IMR-90 (cell line): ENCODE measurements around the gene JMJD6. TPM values are rescaled to one million over a fixed set of nuclear protein-coding genes. Genes with fewer than 3 reads are reported as not detected.

Experiments
- ATAC-seq: fragments of 200-7000 bp; cut with Tn5 transposase; 2 replicates; pipeline ENCODE4 v1.9.1; 2020; ENCODE audit warnings: low read depth, mild to moderate bottlenecking, moderate library complexity
- BruUV-seq: library from RNA; stranded (reverse); fragments of 400-500 nt; replicated peaks from 2 replicates; lab custom pipeline; 2021; lab: Mats Ljungman, UMichigan
- CTCF ChIA-PET: fragments of 300-600 bp; formaldehyde crosslinking; extraction: SDS; loops from one replicate; lab custom pipeline; 2021; ENCODE audit warnings: antibody characterized with exemption; lab: Yijun Ruan, JAX
- POLR2A ChIA-PET: fragments of 300-600 bp; sonication (Branson Sonifier 250); formaldehyde crosslinking; loops from one replicate; lab custom pipeline; 2022; ENCODE audit warnings: antibody characterized with exemption; ENCODE audit not compliant: unreplicated experiment; lab: Charles Lee
- DNase-seq: peaks from one replicate; pipeline ENCODE4 v3.0.0; 2013
- H2AFZ ChIP-seq: replicated peaks from 2 replicates; pipeline ENCODE3; 2013; ENCODE audit warnings: low read length, mild to moderate bottlenecking; ENCODE audit not compliant: poor library complexity
- H2AK5ac ChIP-seq: 2 replicates; pipeline ENCODE4 v1.6.1; 2013; ENCODE audit warnings: low read depth, low read length, inconsistent platforms
- H2AK9ac ChIP-seq: replicated peaks from 2 replicates; pipeline ENCODE3; 2013; ENCODE audit warnings: mild to moderate bottlenecking, low read depth, low read length, moderate library complexity; ENCODE audit not compliant: poor library complexity
- H2BK120ac ChIP-seq: 2 replicates; pipeline ENCODE4 v1.6.1; 2013; ENCODE audit warnings: low read depth, low read length, inconsistent platforms
- H2BK15ac ChIP-seq: 3 replicates; pipeline ENCODE4 v1.6.1; 2013; ENCODE audit warnings: low read depth, low read length, inconsistent platforms
- H2BK20ac ChIP-seq: 2 replicates; pipeline ENCODE4 v1.6.1; 2013; ENCODE audit warnings: low read depth, mild to moderate bottlenecking, inconsistent platforms, low read length, moderate library complexity
- H2BK5ac ChIP-seq: 2 replicates; pipeline ENCODE4 v1.6.1; 2013; ENCODE audit warnings: mild to moderate bottlenecking, low read depth, low read length, inconsistent platforms; ENCODE audit not compliant: poor library complexity, severe bottlenecking
- H3K14ac ChIP-seq: replicated peaks from 2 replicates; pipeline ENCODE4 v1.6.1; 2013; ENCODE audit warnings: low read depth, low read length, inconsistent platforms
- H3K18ac ChIP-seq: 2 replicates; pipeline ENCODE4 v1.6.1; 2013; ENCODE audit warnings: low read depth, low read length, control low read depth
- H3K23ac ChIP-seq: 2 replicates; pipeline ENCODE4 v1.6.1; 2013; ENCODE audit warnings: low read depth, low read length, inconsistent platforms
- H3K27ac ChIP-seq: 2 replicates; pipeline ENCODE4 v1.5.1; 2013; ENCODE audit warnings: mild to moderate bottlenecking, control low read depth, low read length; ENCODE audit not compliant: insufficient read depth
- H3K27me3 ChIP-seq: 2 replicates; pipeline ENCODE4 v1.6.1; 2013; ENCODE audit warnings: low read length; ENCODE audit not compliant: control insufficient read depth, insufficient read depth
- H3K36me3 ChIP-seq: 2 replicates; pipeline ENCODE4 v1.6.1; 2013; ENCODE audit warnings: low read length, mixed read lengths; ENCODE audit not compliant: control insufficient read depth, insufficient read depth
- H3K4ac ChIP-seq: 2 replicates; pipeline ENCODE4 v1.6.1; 2013; ENCODE audit warnings: low read depth, low read length, inconsistent platforms
- H3K4me1 ChIP-seq: 2 replicates; pipeline ENCODE4 v1.6.1; 2013; ENCODE audit warnings: low read length, mixed read lengths; ENCODE audit not compliant: control insufficient read depth, insufficient read depth
- H3K4me2 ChIP-seq: 2 replicates; pipeline ENCODE4 v1.6.1; 2013; ENCODE audit warnings: low read depth, mild to moderate bottlenecking, control low read depth, low read length, moderate library complexity
- H3K4me3 ChIP-seq: 2 replicates; pipeline ENCODE4 v1.5.1; 2013; ENCODE audit warnings: low read depth, mild to moderate bottlenecking, control low read depth, low read length, moderate library complexity; ENCODE audit not compliant: insufficient read depth
- H3K56ac ChIP-seq: 2 replicates; pipeline ENCODE4 v1.6.1; 2013; ENCODE audit warnings: low read length, inconsistent platforms; ENCODE audit not compliant: insufficient read depth; ENCODE audit errors: extremely low read depth
- H3K79me1 ChIP-seq, 2 experiments: 2 replicates each; pipeline ENCODE4 v1.6.1; 2013; ENCODE audit warnings: low read length in 2 of 2, inconsistent platforms in 1 of 2, low read depth in 1 of 2
- H3K9ac ChIP-seq: 2 replicates; pipeline ENCODE4 v1.6.1; 2013; ENCODE audit warnings: low read depth, low read length, control low read depth
- H3K9me1 ChIP-seq: 2 replicates; pipeline ENCODE4 v1.6.1; 2013; ENCODE audit warnings: low read length, inconsistent platforms; ENCODE audit not compliant: insufficient read depth
- H3K9me3 ChIP-seq: 2 replicates; pipeline ENCODE4 v1.6.1; 2013; ENCODE audit warnings: low read length; ENCODE audit not compliant: control insufficient read depth, insufficient read depth
- H4K20me1 ChIP-seq: 2 replicates; pipeline ENCODE4 v1.6.1; 2013; ENCODE audit warnings: low read length, inconsistent platforms; ENCODE audit not compliant: insufficient read depth
- H4K5ac ChIP-seq: 2 replicates; pipeline ENCODE4 v1.6.1; 2013; ENCODE audit warnings: mild to moderate bottlenecking, low read depth, low read length, control low read depth
- H4K8ac ChIP-seq, 2 experiments: 2 replicates each; pipeline ENCODE4 v1.6.1; 2013; ENCODE audit warnings: low read depth in 2 of 2, low read length in 2 of 2, control low read depth in 1 of 2, inconsistent platforms in 1 of 2
- H4K91ac ChIP-seq: 2 replicates; pipeline ENCODE4 v1.6.1; 2013; ENCODE audit warnings: low read depth, low read length, inconsistent platforms; ENCODE audit not compliant: insufficient read depth
- MXI1 ChIP-seq: IDR thresholded peaks from 2 replicates; pipeline ENCODE4 v1.6.1; 2012; ENCODE audit warnings: low read depth, mild to moderate bottlenecking, low read length, moderate library complexity, borderline replicate concordance
- NFE2L2 ChIP-seq: fragments of 150-350 bp; IDR thresholded peaks from 2 replicates; pipeline ENCODE4 v1.6.1; 2016; ENCODE audit warnings: low read depth, mild to moderate bottlenecking, low read length
- RCOR1 ChIP-seq: IDR thresholded peaks from 2 replicates; pipeline ENCODE4 v1.6.1; 2012; ENCODE audit warnings: mild to moderate bottlenecking, low read length, improper control_type of control experiment; ENCODE audit not compliant: insufficient replicate concordance
- WGBS, 2 experiments: methylation state at CpG; one replicate each; pipeline versions ENCODE4 v1.1.5 to v1.1.7; 2013; ENCODE audit warnings: missing lambda C conversion rate in 2 of 2; ENCODE audit not compliant: insufficient read length in 1 of 2; ENCODE audit errors: extremely low coverage in 2 of 2; 5-methylcytosine and 5-hydroxymethylcytosine counted together
- dilution Hi-C: fragments of 300-500 bp; cut with HindIII; formaldehyde crosslinking; loops from one replicate; pipeline ENCODE4 v1.14.3; 2018; ENCODE audit warnings: low sequenced_read_pairs; ENCODE audit not compliant: unreplicated experiment
- in situ Hi-C: fragments of 300-500 bp; cut with MboI; formaldehyde crosslinking; loops from 3 replicates; pipeline ENCODE4 v1.14.3; 2019; ENCODE audit warnings: low sequenced_read_pairs, inconsistent platforms, mixed read lengths
- intact Hi-C: fragments of 100-400 bp; cut with micrococcal nuclease; formaldehyde crosslinking; loops from 2 replicates; pipeline ENCODE4 v1.10.0; 2022
- polyA plus RNA-seq, 3 experiments: library from polyadenylated mRNA; depleted of rRNA; stranded (reverse); fragments of >200 nt; gene quantifications; 2 replicates each; pipeline ENCODE4 v1.2.3, GENCODE V29; 2012; ENCODE audit warnings: low replicate concordance in 1 of 3
- total RNA-seq: library from RNA; depleted of rRNA; stranded (reverse); fragments of >200 nt; gene quantifications from 2 replicates; pipeline ENCODE4 v1.2.3, GENCODE V29; 2012
- TF ChIP-seq, protein P1 (sequence below): fragments of 150-350 bp; IDR thresholded peaks from 2 replicates; pipeline ENCODE4 v1.6.1; 2017; ENCODE audit warnings: mild to moderate bottlenecking, antibody characterized with exemption, low read length, low read depth

Gene JMJD6
- total and polyA plus RNA-seq, 2 of the 4 experiments (the other 2 are of a cell fraction), result 24.4 to 33.7 TPM

DNA sequence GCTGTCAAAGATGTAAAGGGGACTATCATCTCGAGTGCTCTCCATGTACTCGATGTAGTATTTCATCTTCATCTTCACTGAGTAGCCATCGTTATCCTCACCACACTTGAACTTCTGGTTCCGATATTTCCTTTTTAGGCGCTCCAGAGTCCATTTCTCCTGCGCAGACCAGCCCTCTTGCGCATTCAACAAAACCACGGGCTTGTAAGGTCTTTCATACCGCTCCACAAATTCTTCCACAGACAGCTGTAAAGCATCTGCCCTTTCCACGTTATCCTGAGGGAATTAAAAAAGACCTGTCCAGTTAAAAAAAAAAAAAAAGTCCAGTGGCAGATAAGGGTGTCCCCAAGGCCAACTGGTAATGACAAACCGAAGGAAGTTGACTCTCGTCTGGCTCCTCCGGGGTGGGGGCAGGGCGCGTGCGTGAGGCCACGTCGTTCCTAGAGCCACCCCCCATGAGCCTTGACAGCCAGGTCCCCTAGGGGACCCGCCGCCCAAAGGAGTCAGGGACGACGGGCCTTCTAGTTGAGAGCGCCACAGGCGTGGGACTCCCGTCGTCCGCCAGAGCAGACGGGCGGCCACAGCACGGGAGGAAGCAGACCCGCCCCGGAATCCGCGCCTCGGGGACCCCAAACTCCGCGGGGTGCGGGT lies 701 bp downstream of the JMJD6 start:
- peak overlapping the region; percentile 93 for H2AK5ac ChIP-seq
- peak overlapping the region; percentile 88 for H3K23ac ChIP-seq
- H3K79me1 ChIP-seq, result peaks cover 27 to 68% of the 10 kb centered on the region in 2 experiments
- H2BK5ac ChIP-seq, result peak overlapping the region; percentile 94
- CTCF ChIA-PET, result no interaction called here
- ATAC-seq (peak; percentile 15), DNase-seq (peak; percentile 40)
- H2BK120ac ChIP-seq, result peak overlapping the region; percentile 67; the same call in 1 of the 2 replicates
- dilution Hi-C loops (no loop called here), in situ Hi-C loops (no loop called here), intact Hi-C loops (loop anchor here (1.0 to 2.0 kb wide), 2 partner anchors 9 to 341 kb away; no protein-coding TSS in a partner anchor)
- peaks cover 34% of the 10 kb centered on the region for H3K36me3 ChIP-seq
- no peak overlapping the region for H2BK20ac ChIP-seq
- no peaks in the 10 kb centered on the region for H3K9me3 ChIP-seq
- H3K4me1 ChIP-seq, result peaks cover 6% of the 10 kb centered on the region
- H3K27me3 ChIP-seq, result no peaks in the 10 kb centered on the region
- peak overlapping the region; percentile 93 for H3K27ac ChIP-seq
- TF ChIP-seq NFE2L2 (no peak), RCOR1 (no peak), MXI1 (0 out of 2 replicates have a peak, but pooled peaks have one; percentile 17)
- TF ChIP-seq, protein P1, sequence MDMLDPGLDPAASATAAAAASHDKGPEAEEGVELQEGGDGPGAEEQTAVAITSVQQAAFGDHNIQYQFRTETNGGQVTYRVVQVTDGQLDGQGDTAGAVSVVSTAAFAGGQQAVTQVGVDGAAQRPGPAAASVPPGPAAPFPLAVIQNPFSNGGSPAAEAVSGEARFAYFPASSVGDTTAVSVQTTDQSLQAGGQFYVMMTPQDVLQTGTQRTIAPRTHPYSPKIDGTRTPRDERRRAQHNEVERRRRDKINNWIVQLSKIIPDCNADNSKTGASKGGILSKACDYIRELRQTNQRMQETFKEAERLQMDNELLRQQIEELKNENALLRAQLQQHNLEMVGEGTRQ, result no peak
- H3K14ac ChIP-seq, result peak overlapping the region; percentile 94
- peak overlapping the region; percentile 97 for H2AFZ ChIP-seq
- H4K91ac ChIP-seq, result peak overlapping the region; percentile 87; the same call in 1 of the 2 replicates
- H3K4me2 ChIP-seq, result peak overlapping the region; percentile 92
- H3K56ac ChIP-seq, result peak overlapping the region; percentile 86
- TSS peak; percentile 63 for BruUV-seq
- peak overlapping the region; percentile 81 for H3K4me3 ChIP-seq
- peak overlapping the region; percentile 21 for H4K5ac ChIP-seq
- WGBS, 2 experiments, result 16% methylated on average over 19 of the region's 38 CpGs; no CpG with 5 or more reads in 1 of the 2 experiments
- H4K8ac ChIP-seq, result peak overlapping the region; percentile 52 to 92; a peak in 2 of 4 replicates
- H3K18ac ChIP-seq, result peak overlapping the region; percentile 6; the same call in 1 of the 2 replicates
- peak overlapping the region; percentile 94 for H3K9ac ChIP-seq
- H3K4ac ChIP-seq, result peak overlapping the region; percentile 92
- no peak overlapping the region for H2BK15ac ChIP-seq
- H4K20me1 ChIP-seq, result peaks cover 43% of the 10 kb centered on the region
- peak overlapping the region; percentile 100 for H2AK9ac ChIP-seq
- H3K9me1 ChIP-seq, result peaks cover 2% of the 10 kb centered on the region; the same call in 1 of the 2 replicates
- POLR2A ChIA-PET, result interaction anchor here (0.9 kb wide), 1 partner anchor 9 kb away, joined by 3 read pairs; no protein-coding TSS in a partner anchor
